ENCODE results near the gene RXFP4.

DNA sequence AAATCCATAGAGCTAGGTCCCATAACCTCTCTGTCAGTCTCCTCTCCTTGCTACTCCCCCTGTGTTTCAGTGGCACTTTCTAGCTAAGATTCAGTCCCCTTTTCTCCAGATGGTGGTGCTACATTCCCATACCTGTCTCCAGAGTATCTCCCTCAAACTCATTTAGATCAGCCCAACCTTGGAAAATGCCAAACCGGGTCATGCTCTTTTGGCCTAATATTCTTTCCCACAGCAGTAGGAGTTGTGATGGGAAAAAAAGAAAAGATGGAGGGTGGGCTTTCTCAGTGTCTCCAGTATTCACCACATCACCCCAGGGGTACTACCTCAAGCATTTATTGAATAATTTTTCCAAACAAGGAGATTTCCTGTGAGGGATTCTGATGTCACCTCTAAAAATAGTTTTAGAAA, 3.2 kb upstream of the RXFP4 start:
- TF ChIP-seq, protein P1, sequence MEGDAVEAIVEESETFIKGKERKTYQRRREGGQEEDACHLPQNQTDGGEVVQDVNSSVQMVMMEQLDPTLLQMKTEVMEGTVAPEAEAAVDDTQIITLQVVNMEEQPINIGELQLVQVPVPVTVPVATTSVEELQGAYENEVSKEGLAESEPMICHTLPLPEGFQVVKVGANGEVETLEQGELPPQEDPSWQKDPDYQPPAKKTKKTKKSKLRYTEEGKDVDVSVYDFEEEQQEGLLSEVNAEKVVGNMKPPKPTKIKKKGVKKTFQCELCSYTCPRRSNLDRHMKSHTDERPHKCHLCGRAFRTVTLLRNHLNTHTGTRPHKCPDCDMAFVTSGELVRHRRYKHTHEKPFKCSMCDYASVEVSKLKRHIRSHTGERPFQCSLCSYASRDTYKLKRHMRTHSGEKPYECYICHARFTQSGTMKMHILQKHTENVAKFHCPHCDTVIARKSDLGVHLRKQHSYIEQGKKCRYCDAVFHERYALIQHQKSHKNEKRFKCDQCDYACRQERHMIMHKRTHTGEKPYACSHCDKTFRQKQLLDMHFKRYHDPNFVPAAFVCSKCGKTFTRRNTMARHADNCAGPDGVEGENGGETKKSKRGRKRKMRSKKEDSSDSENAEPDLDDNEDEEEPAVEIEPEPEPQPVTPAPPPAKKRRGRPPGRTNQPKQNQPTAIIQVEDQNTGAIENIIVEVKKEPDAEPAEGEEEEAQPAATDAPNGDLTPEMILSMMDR (conservative IDR thresholded peaks at IDR 0.05): peak; percentile 77
- TF ChIP-seq EZH2 (IDR thresholded peaks at IDR 0.05; ENCODE audit: low read depth): no peak
